Thoracic aorta (tissue), 2 donors: ENCODE data around the gene SERPINB13. TPM values are rescaled to one million over a fixed set of nuclear protein-coding genes. Genes with fewer than 3 reads are reported as not detected.
A peak's percentile ranks its signal among the peaks of the same experiment; 100 is the strongest.

Source experiments
- ATAC-seq: fragments of 150-250 bp; one replicate; pipeline ENCODE4 v1.8.0; 2017; ENCODE audit warnings: low read depth; ENCODE audit not compliant: insufficient number of reproducible peaks, low FRiP score
- DNase-seq: peaks from one replicate; pipeline ENCODE4 v3.0.0-alpha.2; 2020; ENCODE audit warnings: low spot score
- H3K27ac ChIP-seq, 2 donors: fragments of 200-600 bp; sonication (generic); 1 replicate in 1 of 2; 2 replicates in 1 of 2; pipeline ENCODE4 v1.5.1; 2016; ENCODE audit warnings: mild to moderate bottlenecking in 2 of 2, moderate library complexity in 2 of 2
- H3K27me3 ChIP-seq: fragments of 200-600 bp; sonication (generic); replicated peaks from 2 replicates; pipeline ENCODE4 v1.6.0; 2016; ENCODE audit warnings: mild to moderate bottlenecking; ENCODE audit not compliant: insufficient read depth
- H3K36me3 ChIP-seq: fragments of 200-600 bp; sonication (generic); one replicate; pipeline ENCODE4 v1.5.1; 2016
- H3K4me1 ChIP-seq, 2 donors: fragments of 200-600 bp; sonication (generic); 1 replicate in 1 of 2; 2 replicates in 1 of 2; pipeline versions ENCODE4 v1.5.1 to v1.6.0; 2016; ENCODE audit warnings: low read depth in 2 of 2, mild to moderate bottlenecking in 1 of 2; ENCODE audit not compliant: control insufficient read depth in 1 of 2
- H3K4me3 ChIP-seq: fragments of 200-600 bp; sonication (generic); 2 replicates; pipeline ENCODE4 v1.5.1; 2016; ENCODE audit warnings: mild to moderate bottlenecking
- H3K9me3 ChIP-seq: fragments of 200-600 bp; sonication (generic); 2 replicates; pipeline ENCODE4 v1.5.1; 2016
- CTCF ChIP-seq: fragments of 200-600 bp; sonication (generic); IDR thresholded peaks from one replicate; pipeline ENCODE4 v1.5.1; 2019; ENCODE audit warnings: antibody characterized with exemption
- total RNA-seq, 2 donors: library from RNA; depleted of rRNA; stranded (reverse); fragments of >200 nt; gene quantifications; one replicate each; pipeline versions ENCODE4 v1.1.0 to v1.2.3, GENCODE V29; 2016

The SERPINB13 gene
- total RNA-seq, 2 donors from 2014 or later = not detected

- Histone ChIP-seq H3K9me3 (no peaks in the 10 kb centered on the region), H3K4me3 (no peak overlapping the region), H3K27ac (no peak overlapping the region), H3K36me3 (no peaks in the 10 kb centered on the region), H3K27me3 (no peaks in the 10 kb centered on the region), H3K4me1 (no peaks in the 10 kb centered on the region)
- no peak for DNase-seq
- no peak for ATAC-seq
- TF ChIP-seq CTCF = no peak
These were observed 16.4 kb upstream of the SERPINB13 start for GRCh38 chr18:63570721-63571120.

- Histone ChIP-seq H3K27me3 (no peaks in the 10 kb centered on the region), H3K9me3 (no peaks in the 10 kb centered on the region)
These were observed 11.5 kb upstream of the SERPINB13 start for GRCh38 chr18:63575681-63576080.

GRCh38 chr18:63578357-63578958, 8.7 kb upstream of the SERPINB13 start:
- Histone ChIP-seq H3K27ac (no peak overlapping the region), H3K27me3 (no peaks in the 10 kb centered on the region), H3K4me1 (no peaks in the 10 kb centered on the region), H3K36me3 (no peaks in the 10 kb centered on the region), H3K9me3 (no peaks in the 10 kb centered on the region), H3K4me3 (no peak overlapping the region)
- TF ChIP-seq CTCF = peak; percentile 46
- no peak for ATAC-seq
- no peak for DNase-seq

More at GRCh38 chr18:63575681-63576080, 11.5 kb upstream of the SERPINB13 start:
- DNase-seq = no peak
- H3K27ac ChIP-seq = no peak overlapping the region
- no peak overlapping the region for H3K4me3 ChIP-seq
- no peak for TF ChIP-seq CTCF
- ATAC-seq = no peak
- no peaks in the 10 kb centered on the region for H3K36me3 ChIP-seq
- H3K4me1 ChIP-seq = no peaks in the 10 kb centered on the region

GRCh38 chr18:63579616-63580015, 7.5 kb upstream of the SERPINB13 start:
- Histone ChIP-seq H3K9me3 (no peaks in the 10 kb centered on the region), H3K4me1 (no peaks in the 10 kb centered on the region), H3K27me3 (no peaks in the 10 kb centered on the region), H3K4me3 (no peak overlapping the region), H3K27ac (no peak overlapping the region), H3K36me3 (no peaks in the 10 kb centered on the region)
- ATAC-seq (no peak), DNase-seq (no peak)
- TF ChIP-seq CTCF = no peak

GRCh38 chr18:63585988-63586387, 1.2 kb upstream of the SERPINB13 start:
- no peaks in the 10 kb centered on the region for H3K27me3 ChIP-seq
- no peak for TF ChIP-seq CTCF
- H3K4me1 ChIP-seq = no peaks in the 10 kb centered on the region
- H3K27ac ChIP-seq = no peak overlapping the region
- no peaks in the 10 kb centered on the region for H3K9me3 ChIP-seq
- ATAC-seq = no peak
- H3K4me3 ChIP-seq = no peak overlapping the region
- no peak for DNase-seq
- no peaks in the 10 kb centered on the region for H3K36me3 ChIP-seq
